HG03097 (cell line): ENCODE results near the gene SPEN.
A peak's percentile ranks its signal among the peaks of the same experiment; 100 is the strongest.

Source experiments
- ATAC-seq: cut with Tn5 transposase; IDR thresholded peaks from one replicate; pipeline ENCODE4 v1.9.1; 2021; ENCODE audit not compliant: unreplicated experiment, low FRiP score

The SPEN gene

DNA sequence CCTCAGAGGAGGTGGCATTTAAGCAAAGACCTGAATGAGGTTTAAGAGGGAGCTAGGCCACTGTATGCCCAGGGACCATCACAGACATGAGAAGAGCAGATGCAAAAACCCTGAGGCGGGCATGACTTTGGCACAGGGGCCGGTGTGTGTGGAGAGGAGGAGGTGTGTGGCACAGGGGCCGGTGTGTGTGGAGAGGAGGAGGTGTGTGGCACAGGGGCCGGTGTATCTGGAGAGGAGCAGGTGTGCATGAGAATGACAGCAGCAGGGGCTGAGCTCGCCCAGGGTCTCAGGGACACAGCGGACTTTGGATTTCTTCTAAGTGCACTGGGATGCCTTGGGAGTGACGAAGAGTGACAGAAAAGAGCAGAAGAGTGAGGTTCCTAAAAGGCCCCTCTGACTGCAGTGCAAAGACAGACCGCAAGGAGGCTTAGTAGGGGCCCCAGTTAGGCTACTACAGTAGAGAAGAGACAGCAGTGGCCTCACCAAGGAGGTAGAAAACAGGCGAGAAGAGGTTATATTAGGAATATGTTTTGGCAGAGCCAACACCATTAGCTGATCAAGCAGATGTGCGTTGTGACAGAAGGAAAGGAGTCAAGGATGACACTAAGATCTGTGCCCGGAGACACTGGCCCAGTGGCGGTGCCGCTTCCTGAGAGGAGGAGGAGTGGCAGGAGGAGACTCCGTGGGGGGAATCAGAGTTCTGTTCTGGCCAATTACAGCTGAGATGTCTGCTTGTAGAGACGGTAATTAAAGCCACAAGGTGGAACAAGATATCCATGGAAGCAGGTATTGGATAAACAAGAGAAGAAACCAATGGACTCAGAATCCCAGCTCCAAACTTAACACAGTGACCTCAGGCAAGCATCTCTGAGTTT, 110.0 kb downstream of the SPEN start:
- no peak for ATAC-seq

DNA sequence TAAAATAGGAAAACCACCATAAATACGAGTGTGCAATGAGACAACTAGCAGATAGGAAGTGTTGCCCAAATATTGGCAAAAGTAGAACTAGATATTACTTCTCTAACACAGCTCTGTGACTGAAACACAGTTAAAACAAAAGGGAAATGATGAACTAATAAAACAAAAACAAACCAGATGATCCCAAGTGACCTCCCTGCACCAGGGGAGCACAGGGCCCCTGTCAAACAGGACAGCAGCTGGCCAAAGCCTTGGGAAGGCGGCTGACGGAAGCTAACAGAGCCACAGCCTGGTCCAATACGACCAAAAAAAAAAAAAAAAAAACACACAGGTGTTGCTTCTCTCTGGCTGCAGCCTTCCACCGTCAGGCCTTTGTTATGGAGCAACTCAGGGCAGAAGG, 110.6 kb downstream of the SPEN start:
- ATAC-seq: no peak

DNA sequence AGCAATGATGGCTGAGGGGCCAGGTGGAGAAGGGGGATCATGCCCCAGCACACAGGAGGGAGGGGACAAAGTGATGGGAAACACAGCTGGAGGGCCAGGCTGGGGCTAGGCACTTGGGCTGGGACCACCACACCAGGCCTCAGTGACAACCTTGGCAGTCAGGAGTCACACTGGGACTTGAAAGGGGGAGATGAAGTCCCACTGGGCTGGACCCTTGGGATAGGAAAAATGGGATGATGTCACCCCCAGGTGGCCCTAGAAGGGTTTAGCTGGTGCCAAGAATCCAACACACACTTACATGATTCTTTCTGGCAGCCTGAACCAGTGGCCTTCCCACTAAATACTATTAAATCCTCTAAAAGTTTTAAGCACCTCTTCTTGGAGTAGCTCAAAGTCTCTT, 111.3 kb downstream of the SPEN start:
- no peak for ATAC-seq

DNA sequence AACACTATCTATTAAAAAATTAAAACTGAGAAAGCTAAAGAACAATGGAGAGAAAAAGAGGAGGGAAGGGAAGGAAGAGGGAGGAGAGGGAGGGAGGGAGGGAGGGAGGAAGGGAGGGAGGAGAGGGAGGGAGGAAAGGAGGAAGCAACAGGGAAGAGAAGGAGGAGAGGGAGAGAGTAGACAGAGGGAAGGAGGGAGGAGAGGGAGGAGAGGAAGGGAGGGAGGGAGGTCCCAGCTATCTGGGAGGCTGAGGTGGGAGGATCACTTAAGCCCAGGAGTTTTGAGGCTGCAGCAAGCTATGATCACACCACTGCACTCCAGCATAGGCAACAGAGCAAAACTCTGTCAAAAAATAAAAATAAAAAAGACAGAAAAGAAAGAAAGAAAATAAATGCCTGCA, 111.9 kb downstream of the SPEN start:
- no peak for ATAC-seq

DNA sequence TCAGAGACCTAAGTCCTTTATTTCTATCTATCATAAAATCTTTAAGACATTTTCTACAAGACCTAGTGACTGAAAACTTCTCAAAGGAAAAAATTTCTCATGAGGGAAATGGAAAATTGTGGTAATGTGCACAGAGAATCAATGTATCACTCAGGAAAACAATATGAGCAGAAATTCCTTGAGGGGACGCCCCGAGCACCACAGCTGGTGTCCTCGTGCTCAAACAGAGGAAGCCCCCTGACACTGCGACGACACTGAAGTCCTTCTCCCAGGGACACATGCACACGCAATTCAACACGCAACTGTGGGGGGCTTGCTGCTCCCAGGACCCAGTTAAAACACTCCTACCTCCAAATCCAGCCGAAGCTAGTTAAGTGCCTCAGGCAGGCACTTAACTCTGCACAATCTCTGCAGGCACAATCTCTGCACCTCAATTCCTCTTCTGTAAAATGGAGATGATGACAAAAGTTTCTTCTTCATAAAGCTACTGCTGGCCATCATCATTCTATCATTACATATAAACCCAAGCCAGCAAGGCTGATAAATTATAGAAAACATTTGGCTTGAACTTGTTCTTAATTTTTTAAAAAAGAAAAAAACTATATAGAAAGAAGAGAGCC, 112.4 kb downstream of the SPEN start:
- ATAC-seq: no peak

DNA sequence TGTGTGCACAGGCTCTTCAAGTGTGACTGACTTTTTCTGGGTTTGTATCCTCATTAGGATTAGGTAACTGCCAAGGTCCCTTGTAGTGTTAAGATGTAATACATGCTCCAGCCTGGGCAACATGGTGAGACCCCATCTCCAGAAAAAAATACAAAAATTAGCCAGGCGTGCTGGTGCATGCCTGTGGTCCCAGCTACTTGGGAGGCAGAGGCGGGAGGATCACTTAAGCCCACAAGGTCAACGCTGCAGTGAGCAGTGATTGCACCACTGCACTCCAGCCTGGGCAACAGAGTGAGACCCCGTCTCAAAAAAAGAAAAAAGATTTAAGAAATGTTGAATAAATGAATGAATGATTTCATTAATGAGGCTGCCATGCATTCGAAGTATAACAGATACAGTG, 113.3 kb downstream of the SPEN start:
- ATAC-seq: no peak

DNA sequence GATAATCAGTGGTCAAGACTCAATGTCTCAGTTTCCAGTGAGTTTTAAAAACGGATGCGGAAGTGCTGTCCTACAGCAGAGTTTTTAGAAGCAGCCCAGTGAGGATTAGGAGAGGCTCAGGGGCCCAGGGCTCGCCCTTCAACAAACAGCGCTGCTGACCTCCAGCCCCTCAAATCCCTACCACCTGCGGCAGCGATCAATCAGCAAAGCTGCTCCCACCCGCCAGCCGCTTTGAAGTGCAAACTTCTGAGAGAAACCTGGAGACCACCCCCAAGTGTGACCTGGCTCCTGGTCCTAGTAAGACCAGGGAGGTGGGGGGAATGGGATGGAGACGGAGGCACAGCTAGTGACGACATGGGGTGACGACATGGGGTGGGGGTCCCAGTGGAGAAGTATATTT, 114.0 kb downstream of the SPEN start:
- ATAC-seq: no peak

DNA sequence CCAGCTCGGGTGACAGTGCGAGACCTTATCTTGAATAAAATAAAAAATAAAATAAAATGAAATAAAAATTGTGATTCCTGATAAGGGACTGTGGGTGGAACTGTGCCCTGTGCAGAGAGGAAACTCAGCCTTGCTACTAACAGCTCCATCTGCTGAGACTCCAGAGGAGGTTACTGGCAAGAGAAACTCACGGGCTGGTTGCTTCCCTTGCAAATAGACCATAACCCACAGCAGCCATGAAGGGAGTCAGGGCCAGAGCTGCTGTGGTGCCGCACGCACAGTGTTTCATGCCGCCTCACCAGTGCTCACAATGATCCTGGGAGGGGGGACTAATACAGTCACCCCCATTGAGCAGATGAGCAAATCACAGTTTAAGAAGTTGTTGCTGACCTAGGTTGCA, 114.7 kb downstream of the SPEN start:
- no peak for ATAC-seq

DNA sequence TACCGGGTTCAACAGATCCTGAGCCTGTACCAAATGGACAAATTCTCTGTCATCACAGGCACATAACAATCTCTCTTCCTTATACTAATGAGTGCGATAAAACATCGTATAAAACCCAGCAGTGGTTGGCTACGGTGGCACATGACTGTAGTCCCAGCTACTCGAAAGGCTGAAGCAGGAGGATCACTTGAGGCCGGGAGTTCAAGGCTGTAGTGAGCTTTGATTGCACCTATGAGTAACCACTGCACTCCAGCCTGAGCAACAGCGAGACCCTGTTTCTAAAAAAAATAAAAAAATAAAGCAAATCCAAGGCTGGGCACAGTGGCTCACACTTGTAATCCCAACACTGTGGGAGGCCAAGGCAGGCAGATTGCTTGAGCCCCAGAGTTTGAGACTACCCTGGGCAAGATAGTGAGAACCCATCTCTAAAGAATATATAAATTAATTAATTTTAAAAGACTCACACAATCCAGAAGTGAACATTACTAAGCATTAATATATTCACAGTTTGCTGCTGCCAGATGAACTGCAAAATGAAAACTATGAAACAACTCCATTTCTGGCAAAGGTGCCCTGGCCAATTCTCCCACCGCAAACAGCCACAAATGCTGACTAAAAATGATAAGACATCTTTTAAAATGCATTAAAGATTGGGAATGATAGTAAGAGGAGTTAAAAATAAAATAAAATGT, 115.3 kb downstream of the SPEN start:
- ATAC-seq: no peak

DNA sequence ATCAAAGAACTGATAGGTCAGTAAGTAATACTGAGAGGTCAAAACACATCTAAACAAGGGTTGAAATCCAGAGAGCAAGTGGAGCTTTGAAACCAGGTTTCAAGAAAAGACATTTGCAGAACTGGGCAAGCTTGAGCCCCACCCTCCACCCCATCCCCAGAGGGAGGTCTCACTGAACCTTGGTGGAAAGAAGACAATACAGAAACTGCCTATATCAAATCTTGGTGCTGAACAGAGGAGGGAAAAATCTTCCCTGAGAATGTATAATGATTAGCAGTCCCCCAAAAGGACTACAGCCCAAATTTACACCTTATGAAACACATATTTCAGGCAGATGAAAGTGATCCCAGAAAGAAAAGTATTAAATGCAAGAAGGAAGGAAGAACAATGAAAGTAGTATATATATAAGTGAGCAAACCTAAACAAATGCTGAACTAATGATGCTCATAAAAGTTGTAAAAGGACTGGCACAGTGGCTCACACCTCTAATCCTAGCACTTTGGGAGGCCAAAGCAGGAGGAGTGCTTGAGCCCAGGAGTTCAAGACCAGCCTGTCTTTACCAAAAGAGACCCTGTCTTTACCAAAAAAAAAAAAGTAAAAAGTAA, 116.0 kb downstream of the SPEN start:
- no peak for ATAC-seq

DNA sequence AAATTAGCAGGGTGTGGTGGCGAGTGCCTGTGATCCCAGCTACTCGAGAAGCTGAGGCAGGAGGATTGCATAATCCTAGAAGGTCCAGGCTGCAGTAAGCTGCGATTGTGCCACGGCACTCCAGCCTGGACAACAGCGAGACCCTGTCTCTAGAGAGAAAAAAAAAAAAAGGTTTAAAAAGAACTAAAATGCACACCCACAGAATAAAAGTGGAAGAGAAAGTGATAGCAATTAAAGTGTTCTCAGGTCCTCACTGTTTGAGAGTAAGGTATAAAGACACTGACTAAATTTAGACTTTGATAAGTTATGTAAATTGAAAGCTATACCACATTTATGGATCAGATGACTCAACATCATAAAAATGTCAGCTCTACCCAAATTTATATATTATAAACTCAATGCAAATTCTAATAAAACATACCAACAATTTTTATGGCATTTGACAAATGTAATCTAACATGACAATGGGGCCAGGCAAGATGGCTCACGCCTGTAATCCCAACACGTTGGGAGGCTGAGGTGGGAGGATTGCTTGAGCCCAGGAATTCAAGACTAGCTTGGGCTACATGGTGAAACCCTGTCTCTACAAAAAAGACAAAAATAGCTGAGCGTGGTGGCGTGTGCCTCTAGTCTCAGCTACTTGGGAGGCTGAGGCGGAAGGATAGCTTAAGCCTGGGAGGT, 116.6 kb downstream of the SPEN start:
- ATAC-seq: peak; percentile 35

DNA sequence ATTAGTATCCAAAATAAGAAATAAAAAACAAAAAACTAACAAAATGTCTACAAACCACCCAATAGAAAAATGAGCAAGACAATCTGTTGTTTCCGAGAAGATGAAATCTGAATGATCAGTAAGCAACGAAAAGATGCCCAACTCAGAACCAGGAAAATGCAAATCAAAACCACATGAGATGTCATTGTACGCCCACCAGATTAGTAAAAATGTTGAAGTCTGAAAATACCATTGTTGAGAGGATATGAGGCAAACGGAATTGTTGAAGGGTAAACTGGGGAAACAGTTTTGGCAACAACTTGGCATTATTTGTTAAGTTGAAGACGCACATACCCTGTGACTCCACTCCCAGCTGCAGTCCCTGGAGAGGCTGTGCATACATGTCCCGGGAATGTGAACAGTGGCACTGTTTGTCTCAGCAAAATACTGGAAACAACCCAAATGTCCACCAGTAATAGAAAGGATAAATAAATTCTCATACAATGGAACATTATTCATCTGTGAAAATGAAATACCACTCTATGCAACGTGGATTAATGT, 117.8 kb downstream of the SPEN start:
- no peak for ATAC-seq

DNA sequence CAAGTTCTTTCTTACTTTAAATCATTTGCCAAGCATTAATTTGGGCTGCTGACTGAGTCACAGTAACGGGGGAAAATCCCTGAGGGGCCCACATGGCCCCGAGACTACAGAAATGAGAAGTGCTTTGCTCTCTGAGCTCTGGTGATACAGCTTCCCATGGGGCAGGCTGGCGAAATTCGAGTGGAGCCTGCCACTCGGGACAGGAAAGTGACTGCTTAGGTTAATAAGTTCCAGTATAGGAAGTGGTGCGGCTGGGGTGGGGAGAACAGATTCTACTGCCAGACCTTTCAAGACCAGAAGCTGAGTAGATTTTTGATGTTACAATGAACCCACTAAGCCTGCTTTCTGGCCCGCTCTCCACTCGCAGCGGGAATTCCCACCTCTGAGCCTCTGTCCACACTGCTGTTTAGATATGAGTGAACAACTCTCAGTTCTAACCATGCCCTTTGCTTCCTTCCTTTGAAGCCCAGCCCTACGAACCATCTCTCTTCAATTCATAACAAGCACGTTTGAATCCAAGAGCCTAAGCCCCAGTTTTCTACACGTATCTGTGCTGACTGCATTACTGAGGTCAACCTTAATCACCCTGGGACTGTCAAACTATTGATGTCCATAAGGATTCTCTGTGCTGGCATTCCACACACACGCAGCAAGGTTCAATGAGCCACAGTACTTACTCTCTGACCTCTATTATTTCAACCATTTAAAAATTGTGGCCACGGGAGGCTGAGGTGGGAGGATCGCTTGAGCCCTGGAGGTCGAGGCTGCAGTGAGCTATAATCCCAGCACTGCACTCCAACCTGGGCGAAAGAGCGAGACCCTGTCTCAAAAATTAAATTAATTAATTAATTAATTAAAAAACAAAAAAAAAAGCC, 118.8 kb downstream of the SPEN start:
- ATAC-seq: peak; percentile 59

DNA sequence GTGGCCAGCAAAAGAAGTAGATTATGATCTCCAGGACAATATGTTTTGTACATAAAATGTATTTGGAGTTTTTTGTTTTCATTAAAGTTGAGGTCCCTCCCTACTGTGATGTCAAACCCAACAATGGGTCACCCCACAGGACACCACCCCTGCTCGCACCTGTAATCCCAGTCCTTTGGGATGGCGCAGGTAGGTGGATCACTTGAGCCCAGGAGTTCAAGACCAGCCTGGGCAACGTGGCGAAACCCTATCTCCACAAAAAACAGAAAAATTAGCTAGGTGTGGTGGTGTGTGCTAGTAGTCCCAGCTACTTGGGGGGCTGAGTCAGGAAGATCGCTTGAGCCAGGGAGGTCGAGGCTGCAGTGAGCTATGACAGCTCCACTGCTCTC, 119.4 kb downstream of the SPEN start:
- no peak for ATAC-seq

DNA sequence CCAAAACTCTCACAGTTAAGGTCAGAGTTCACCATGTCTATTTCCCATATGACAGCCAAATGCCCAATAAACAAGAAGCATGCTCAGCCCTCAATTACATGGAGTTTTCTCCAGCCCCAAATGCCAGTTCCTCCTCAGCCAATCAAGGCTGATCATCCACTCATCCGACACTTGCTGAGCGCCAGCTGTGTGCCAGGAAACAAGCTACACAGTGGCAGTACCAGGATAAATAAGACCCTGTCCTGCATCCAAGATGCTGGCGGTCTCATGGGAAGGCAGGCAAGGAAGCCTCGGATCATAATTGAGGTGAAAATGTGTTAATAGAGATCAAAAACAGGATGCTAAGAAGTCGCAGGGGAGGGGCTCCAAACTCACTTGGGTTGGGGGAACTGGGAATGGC, 120.7 kb downstream of the SPEN start:
- ATAC-seq: no peak

DNA sequence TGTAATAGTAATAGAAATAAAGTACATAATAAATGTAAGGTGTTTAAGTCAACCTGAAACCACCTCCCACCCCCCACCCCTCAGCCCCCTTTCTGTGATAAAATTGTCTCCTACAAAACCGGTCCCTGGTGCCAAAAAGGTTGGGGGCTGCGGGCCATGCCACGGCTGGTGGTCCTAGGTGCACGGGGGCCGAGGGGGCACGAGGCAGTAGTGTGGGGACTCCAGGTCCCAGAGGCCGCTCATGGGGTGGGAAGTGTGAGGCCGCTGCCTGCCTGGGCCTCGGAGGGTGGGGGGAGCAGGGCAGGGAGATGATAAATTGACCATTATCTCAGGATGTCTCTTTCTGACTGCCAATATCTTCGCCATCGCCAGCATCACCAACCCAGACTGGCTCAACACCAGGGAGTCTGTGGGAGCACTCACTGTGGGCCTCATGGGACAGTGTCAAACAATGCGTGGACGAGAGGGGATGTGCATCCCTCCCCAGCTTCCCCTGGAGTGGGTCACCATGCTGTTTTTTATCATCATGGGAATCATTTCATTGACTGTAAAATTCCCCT, 121.9 kb downstream of the SPEN start:
- ATAC-seq: no peak

DNA sequence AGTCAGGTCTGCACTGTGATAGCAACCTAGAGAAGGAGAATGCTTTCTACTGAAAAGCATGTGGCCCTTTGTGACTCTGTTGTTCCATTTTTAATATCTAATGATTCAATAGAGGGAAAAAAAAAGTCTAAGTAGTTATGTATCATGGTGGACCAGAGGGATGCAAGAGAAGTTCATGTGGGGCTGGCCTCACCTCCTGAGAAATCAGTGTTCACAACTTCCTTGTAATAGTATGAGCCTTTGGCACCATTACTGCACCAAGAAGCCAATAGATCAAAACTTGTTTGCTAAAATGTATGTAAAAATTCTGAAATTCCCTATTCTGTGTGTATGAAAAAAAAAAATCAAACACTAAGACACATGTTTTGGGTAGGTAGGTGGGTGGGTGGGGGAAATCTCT, 123.4 kb downstream of the SPEN start:
- no peak for ATAC-seq

DNA sequence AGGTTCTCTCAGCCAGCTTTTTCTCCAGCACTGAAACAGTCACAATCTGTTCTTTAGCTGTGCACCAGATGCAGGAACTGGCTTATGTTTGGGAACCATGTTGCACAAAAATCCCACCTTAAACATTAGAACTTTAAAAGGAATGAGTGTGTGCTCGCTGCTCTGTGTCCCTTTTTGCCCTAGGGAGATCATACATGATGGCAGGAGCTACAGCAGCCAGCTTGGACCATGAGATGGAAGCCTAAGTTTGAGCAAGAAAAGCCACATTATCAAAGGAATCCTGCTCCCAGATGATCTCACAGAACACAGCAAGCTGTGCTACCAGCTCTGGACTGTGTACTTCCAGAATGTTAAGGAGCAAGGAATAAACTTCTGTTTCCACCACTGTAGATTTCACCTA, 124.9 kb downstream of the SPEN start:
- ATAC-seq: no peak

DNA sequence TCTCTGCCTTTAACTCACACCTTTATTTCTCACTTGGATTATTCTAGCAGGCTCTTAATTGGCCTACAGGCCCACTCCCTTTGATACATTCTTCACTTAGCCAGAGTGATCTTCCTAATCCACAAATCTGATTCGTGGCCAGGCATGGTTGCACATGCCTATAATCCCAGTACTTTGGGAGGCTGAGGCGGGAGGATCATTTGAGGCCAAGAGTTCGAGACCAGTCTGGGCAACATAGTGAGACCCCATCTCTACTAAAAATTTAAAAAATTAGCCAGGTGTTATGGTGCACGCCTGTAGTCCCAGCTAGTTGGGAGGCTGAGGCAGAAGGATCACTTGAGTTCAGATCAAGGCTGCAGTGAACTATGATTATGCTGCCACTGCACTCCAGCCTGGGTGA, 126.3 kb downstream of the SPEN start:
- ATAC-seq: no peak
